ENCODE measurements around the gene GRID1.

GRID1 gene

DNA sequence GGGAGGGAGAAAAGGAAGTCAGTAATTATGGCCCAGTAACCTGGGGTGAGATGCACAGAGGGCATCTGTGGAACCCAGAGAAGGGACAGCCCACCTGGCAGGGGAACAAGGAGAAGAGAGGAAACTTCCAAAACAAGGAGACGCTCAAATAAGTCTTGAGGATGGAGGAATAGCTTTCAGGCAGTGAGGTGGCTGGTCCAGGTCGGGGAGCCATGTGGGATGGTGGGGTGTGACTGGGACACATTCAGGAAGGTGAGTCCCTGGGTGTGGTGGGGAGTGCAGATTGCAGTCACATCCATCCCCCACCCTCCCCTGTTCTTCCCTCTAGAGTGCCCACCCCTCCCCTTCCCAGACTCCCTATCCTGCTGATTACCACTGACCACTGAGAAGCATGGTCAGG lies 175.4 kb downstream of the GRID1 start:
- TF ChIP-seq, protein P1, sequence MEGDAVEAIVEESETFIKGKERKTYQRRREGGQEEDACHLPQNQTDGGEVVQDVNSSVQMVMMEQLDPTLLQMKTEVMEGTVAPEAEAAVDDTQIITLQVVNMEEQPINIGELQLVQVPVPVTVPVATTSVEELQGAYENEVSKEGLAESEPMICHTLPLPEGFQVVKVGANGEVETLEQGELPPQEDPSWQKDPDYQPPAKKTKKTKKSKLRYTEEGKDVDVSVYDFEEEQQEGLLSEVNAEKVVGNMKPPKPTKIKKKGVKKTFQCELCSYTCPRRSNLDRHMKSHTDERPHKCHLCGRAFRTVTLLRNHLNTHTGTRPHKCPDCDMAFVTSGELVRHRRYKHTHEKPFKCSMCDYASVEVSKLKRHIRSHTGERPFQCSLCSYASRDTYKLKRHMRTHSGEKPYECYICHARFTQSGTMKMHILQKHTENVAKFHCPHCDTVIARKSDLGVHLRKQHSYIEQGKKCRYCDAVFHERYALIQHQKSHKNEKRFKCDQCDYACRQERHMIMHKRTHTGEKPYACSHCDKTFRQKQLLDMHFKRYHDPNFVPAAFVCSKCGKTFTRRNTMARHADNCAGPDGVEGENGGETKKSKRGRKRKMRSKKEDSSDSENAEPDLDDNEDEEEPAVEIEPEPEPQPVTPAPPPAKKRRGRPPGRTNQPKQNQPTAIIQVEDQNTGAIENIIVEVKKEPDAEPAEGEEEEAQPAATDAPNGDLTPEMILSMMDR (conservative IDR thresholded peaks at IDR 0.05) = no peak
- no peak overlapping the region for H3K27ac ChIP-seq

DNA sequence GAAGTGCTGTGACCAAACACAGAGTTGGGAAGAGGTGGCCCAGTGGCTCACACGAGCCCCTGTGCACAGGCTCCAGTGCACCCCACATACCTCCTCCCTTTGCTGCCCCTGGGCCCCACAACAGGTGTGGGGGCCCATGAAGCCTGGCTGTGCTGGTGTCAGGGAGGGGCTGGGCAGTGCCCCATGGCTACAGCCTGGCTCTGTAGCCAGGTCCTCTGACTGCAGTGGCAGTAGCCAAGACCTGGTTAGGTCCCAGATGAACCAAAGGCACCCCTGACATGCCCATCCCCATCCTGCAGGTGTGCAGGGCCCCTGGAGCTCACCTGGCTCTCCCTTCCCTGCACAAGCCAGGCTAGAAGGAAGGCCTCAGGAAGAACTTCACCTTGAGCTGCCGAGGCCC lies 176.3 kb downstream of the GRID1 start:
- TF ChIP-seq, protein P1 (conservative IDR thresholded peaks at IDR 0.05) = no peak
- H3K27ac ChIP-seq = no peak overlapping the region

DNA sequence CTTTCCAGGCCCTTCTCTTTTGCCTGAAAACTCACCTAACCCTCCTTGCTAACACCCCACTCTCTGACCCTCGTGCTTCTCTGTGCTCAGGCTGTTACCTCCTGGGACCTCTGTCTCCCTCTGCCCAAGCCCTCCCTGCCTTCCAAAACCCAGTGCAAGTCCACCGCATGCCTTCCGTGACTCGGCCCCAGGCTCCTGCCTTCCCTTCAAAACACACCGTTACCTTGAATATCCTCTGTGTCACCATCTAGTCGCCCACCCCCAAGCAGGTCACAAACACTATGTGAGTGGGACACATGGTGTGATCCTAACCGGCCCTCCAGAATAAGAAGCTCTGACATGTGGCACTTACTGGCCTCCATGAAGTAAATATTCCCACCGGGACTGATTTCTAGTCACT lies 176.7 kb downstream of the GRID1 start:
- no peak overlapping the region for H3K27ac ChIP-seq
- TF ChIP-seq, protein P1 (conservative IDR thresholded peaks at IDR 0.05) = no peak

DNA sequence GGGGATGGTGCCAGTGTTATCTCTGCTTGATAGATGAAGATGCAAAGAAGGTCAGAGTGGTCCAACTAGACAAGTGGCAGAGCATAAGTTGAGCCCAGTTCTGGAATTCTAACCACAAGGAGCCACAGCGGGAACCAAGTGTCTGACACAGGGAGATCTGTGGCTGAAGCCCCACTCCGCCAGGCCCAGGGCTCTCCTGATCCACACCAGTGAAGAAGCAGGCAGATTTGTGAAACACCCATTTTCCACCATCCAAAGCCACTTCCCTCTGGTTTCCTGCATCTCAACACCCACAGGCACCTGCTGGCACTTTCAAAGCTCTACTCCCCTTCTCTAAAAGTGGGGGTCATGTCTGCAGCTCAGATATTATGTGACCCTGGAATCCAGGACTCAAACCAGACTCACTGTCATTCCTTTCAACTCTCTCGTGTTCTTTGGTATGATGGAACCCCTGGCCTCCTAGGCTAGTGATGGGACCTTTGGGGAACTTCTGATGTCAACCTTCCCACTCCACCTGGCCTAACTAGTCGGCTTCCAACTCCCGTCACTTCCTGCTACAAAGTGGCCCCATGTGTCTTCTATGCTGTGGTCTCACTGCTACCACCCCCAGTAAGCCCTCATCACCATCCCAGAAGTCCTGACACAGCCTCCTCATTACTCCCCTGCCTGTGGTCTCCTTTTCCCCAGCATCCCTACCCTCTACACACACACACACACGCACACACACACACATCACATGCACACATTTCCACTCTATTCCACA lies 177.6 kb downstream of the GRID1 start:
- TF ChIP-seq, protein P1 (conservative IDR thresholded peaks at IDR 0.05) = no peak
- no peak overlapping the region for H3K27ac ChIP-seq

DNA sequence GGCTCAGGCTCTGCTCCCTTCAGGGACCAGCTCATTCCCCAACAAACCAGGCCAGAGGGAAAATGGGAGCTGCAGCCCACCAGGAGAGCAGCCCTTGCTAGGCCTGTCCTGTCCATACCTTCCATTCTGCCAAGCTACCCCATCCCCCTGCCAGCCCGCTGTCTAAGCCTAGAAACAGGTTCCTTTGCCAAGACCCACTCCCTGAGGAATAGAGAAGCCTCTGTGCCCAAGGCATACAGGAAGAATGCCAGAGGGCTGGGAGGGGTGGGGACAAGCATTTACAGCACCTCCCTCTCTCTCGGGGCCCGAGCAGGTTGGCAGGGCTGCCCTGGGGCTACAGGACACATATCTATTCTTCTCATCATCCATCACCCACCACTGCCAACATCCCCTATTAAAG lies 178.3 kb downstream of the GRID1 start:
- no peak overlapping the region for H3K27ac ChIP-seq
- TF ChIP-seq, protein P1 (conservative IDR thresholded peaks at IDR 0.05) = no peak

DNA sequence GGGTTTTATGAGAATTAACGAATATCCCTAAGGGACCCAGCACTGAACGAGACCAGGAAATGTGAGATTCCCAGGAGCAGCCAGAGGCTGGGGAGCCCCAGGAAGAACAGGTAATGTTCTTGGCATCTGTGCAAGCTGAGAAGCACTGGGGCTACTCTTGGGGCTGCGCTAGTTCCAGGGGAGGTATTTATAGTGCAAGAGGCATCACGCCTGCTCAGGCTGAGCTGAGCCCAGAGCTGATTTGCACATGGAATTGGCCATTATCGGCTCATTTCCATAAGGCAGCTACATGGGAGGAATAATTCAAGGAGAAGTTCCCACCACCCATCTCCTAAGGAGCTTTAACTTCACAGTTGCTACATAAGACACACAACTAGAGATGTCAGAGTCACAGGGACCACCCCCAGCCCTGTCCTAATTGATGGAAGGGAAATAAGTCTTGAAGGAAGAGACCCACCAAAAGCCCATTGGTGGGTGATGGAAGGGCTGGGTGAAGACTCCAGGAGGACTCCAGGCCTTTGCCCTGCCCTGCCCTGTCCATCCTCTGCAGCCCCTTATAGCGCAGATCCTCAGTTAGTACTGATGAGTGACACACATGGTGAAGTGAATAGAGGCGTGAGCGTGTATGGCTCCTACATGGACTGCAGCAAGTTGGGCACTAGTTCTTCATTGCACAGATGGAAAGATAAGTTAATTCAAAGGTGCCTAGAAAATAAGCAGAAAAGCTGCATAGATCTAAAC lies 178.9 kb downstream of the GRID1 start:
- no peak overlapping the region for H3K27ac ChIP-seq
- TF ChIP-seq, protein P1 (conservative IDR thresholded peaks at IDR 0.05) = no peak

DNA sequence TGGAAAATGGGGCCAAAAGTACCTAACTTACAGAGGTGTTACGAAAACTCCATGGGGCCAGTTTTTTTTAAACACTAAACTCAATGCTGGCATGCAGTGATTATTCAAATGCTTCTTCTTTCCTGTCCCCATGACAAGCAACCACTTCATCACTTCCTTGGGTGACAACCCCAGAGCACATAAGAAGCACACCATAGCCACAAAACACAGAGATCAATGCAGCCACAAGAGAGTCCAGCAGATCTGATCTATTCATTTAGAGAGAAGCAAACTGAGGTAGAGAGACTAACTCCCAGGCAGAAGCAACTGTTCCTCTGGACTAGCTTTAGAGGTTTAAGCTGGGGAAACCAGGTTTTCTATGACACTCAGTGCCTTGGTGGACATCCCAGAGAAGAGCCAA lies 180.0 kb downstream of the GRID1 start:
- TF ChIP-seq, protein P1 (conservative IDR thresholded peaks at IDR 0.05) = no peak
- H3K27ac ChIP-seq = no peak overlapping the region
